KG1 (cell line): ENCODE measurements around the gene ZNF580.
A peak's percentile ranks its signal among the peaks of the same experiment; 100 is the strongest.

Source experiments
- DNase-seq: peaks from one replicate; lab custom pipeline; 2025; lab: John Stamatoyannopoulos, UW

ZNF580 gene

DNA sequence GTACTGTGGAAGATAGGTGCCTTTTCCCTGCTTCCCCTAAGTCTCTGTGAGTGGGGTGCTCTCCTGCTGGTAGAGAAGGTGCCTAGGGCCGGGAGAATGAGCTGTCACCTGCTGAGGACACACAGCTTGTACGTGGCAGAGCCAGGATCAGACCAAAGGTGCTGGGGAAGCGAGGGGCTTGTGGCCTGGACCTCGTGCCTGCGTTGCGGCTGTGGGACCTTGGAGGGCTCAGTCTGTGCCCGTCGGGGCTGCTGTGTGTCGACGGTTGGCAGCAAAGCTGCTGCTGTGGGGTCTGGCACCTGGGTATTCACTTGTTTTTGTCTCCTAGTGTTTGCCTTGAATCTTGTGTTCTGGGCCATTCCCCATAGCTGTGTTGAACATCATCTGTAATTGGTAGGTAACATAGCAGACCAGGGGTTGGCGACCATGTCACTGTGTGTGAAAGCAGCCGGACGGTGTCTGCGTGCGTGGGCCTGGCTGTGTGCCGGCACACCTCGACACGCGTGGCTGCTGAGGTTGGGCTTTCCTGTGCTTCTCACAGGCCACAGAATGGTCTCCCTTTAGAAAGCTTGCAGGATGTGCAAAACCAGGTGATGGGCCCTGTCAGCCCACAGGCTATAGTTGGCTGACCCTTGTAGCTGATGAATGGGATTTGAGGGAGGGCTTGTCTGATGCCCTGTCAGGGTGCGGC is 23.2 kb downstream of the ZNF580 start:
- DNase-seq: no peak

DNA sequence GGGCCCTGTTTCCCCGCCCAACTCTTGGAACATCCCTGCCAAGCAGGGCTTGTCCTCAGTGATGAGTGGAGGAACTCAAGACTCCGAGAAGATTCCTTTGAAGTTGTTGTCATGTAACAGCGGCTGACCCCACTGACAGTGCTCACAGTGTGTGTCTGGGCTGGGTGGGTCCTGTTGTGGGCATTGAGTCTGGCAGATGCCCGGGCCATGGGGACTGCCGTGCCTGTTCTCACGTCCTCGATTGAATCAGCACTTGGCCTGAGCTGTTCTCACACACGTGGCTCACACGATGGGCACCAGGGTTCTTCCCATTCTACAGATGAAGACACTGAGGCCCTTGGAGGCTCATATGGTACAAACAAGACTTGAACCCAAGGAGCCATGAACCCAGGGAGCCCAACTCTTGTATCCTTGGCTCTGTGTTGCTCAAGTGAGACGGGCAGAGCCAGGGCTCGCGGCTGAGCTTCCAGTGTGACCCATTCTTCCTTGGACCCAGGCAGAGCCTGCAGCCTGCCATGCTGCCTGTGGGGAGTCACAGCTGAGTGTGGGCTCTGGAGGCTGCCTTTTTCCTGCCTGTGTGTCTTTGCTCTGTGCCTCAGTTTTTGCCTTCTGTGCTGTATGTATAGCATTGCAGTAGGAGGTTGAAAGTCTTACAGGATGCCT is 25.7 kb downstream of the ZNF580 start:
- DNase-seq: no peak

DNA sequence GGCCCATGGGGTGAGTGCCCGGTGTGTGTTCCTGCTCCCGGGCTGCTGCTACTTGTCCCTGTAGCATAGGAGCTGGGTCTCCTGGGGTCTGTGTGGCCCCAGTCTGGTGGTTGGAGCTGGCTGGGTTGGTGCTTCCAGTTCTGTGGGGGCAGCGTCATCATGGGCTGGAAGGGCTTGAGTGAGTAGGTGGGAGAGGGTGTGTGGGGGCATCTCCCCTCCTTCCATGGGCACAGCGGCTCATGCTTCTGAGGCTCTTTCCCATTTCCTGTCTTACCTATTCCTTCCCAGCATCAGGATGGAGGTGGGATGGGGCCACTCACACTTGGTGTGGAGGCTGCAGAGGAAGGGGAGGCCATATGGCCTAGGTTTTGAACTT is 26.2 kb downstream of the ZNF580 start:
- DNase-seq: no peak

DNA sequence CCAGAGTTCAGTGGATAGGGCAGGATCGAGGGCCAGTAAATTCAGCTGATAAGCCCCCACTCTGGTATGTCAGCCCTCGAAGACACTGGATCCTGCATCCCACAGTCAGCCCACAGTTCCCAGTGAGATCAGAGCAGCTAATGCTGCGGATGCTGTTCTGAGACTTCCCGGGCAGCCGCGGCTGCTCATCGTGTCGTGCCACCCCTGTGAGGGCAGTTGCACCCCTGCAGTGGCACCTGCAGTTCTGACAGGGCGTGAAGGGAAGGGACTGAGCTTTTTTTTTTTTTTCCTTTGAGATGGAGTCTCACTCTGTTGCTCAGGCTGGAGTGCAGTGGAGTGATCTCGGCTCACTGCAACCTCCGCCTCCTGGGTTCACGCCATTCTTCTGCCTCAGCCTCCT is 26.7 kb downstream of the ZNF580 start:
- no peak for DNase-seq

DNA sequence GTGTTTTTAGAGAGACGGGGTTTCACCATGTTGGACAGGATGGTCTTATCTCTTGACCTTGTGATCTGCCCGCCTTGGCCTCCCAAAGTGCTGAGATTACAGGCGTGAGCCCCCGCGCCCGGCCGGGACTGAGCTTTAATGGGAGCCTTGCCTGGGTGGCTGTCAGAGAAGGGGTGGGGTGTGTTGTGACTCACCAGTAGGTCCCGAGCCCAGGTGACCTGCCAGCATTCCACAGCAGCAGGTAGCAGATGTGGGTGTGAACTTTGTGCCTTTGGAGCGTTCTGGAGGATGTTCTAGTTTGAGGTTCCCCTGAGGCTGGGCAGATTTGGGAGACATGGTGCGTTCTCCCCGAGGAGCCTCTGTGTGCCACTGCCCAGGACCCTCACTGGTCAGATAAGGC is 27.2 kb downstream of the ZNF580 start:
- DNase-seq: no peak

DNA sequence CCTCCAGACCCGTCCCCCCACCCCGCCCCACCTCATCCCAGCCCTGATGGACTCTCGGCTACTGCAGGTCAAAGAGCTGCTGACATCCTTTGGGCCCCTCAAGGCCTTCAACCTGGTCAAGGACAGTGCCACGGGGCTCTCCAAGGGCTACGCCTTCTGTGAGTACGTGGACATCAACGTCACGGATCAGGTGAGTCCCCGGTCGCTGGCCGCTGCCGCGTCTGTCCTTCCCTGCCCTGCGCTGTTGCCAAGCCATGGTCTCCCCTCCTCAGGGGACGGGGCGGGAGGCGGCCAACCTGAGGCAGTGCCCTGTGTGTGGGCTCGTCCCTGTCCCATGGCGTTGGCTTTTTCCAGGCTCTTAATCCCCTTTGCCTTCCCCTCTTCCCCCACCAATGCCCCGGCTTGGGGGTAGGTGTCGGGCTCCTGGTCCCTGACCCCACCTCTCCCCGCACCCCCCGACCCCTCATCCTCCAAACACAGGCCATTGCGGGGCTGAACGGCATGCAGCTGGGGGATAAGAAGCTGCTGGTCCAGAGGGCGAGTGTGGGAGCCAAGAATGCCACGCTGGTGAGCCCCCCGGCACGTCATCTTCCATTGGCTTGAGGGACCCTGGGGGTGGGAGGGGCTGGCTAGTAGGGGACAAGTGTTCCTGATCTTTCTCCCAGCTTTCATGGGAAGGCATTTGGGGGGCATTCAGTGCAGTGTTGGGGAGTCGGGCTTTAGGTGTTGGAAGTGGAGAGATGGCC is 28.0 kb downstream of the ZNF580 start:
- DNase-seq: no peak

DNA sequence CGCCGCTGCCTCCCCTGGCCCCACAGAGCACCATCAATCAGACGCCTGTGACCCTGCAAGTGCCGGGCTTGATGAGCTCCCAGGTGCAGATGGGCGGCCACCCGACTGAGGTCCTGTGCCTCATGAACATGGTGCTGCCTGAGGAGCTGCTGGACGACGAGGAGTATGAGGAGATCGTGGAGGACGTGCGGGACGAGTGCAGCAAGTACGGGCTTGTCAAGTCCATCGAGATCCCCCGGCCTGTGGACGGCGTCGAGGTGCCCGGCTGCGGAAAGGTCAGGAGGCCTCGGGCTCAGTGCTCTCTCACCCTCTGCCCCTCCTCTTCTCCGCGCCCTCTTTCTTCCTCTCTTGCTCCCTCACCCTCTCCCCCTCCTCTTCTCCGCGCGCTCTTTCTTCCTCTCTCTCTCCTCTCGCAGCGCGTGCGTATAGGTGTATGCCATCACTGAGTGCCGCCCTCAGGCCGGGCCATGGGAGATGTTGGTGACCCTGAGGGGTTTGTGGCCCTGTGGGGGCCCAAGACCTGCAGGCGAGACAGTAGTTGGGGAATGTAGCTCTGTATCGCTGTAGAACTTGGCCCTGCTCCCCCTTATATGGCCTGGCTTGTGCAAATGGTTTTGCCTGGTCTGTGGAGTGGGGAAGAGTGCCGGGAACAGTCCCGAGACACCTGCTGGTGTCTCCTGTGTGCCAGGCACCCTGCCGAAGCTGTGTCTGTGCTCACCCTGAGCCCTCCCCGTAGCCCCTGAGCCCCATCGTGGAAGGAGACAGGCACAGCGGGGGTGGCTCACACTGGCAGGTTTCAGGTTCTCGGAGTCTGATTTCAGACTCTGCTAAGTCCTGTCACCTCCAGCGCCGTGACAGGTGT is 28.8 kb downstream of the ZNF580 start:
- no peak for DNase-seq

DNA sequence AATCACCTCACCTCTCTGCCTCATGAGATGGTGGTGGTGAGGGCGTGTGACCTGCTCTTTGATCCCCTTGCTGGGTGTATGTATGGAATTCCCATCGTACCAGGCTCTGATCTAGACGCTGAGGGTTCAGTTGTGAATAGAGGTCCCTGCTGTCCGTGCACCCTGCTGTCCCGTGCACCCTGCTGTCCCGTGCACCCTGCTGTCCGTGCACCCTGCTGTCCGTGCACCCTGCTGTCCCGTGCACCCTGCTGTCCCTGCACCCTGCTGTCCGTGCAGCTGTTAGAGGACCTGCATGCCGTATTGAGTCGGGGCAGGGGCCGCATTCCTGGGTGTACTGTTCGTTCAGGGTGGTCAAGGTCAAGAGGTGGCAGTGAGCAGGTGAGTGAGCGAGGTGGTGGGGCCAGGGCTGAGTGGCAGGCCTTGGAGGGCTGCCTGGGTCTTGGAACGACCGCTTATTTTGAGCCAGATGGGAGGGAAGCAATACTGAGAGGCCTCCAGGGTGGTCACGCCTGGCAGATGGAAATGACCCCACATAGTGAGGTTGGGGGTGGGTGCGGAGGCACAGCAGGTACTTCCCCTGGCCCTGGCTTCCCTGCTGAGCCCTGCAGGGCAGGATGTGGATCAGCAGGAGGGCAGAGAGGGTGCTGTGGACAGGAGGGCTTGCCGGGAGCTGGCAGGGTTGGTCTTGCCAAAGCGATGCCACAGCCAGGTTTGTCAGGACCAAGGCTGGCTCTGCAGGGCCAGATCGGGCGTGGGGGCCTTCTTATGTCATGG is 29.7 kb downstream of the ZNF580 start:
- no peak for DNase-seq

DNA sequence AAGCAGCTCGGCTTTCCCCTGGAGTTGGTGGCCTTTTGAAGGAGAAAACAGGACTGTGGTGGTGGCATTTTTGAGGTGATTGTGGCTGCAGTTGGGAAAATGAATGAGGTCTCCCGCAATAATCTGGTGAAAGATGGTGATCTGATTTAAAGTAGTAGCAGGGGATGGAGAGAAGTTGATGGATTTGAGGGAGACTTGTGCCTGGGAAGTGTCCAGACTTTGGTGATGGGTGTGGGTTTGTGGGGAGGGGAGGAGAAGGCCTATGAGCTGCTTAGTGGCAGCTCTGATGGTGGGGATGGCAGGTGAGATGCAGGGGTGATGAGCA is 30.2 kb downstream of the ZNF580 start:
- DNase-seq: no peak

DNA sequence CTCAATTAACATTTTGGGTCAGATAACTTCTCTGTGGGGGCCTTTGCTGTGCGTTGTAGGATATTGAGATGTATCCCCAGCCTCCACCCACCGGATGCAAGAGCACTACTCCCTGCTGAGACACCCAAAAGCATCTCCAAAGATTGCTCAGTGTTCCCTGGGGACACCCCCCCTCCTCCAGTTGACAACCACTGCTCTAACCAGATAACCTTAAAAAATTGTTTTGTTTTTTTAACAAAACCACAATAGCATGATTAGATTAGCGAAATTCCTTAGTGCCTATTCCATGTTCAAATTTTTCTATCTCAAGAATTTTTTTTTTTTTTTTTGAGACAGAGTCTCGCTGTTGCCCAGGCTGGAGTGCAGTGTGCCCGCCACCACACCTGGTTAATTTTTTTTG is 31.6 kb downstream of the ZNF580 start:
- DNase-seq: no peak

DNA sequence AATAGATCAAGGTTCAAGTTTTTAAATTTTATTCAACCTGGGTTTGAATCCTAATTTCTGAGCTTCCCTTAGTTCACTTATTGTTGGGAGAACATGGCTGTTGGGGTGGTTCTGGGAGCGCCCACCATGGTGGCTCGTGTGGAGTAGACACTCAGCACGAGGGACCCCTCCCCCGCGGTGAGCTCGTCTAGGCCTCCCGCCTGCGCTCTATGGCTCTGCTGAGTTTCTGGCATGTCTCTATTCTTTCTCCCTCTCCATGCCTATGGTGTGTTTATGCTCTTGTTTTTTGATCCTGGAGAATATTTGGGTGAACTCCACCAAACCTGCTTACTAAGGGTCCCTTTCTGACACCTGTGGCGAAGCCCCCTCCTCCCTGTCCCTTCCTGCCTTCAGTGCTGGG is 32.7 kb downstream of the ZNF580 start:
- DNase-seq: no peak

DNA sequence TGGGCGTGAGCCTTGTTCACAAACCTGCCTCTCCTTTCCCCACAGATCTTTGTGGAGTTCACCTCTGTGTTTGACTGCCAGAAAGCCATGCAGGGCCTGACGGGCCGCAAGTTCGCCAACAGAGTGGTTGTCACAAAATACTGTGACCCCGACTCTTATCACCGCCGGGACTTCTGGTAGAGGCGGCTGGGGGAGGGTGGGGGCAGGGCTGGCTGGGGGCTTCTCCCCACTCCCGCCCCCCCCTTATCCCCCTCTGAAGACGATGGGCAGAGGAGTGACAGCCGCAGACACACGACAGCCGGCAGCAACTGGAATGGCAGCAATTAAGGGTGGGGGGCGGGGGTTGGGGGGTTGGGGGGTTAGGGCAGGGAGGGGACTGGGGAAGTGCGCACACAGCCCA is 33.1 kb downstream of the ZNF580 start:
- no peak for DNase-seq

DNA sequence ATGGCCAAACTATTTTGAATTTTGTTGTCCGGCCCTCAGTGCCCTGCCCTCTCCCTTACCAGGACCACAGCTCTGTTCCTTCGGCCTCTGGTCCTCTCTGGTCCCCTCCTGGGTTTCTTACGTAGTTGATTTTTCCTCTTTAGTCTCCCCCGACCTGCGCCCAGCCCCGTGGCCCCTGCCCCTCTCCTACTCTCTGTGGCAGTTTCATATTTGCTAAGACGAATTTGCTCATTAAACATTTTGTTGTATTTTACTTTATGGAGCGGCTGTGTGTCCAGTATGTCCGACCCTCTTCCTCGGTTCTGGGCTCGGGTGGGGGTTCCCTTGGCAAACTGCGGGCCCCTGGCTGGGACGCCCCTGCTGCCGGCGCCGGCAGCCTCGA is 33.6 kb downstream of the ZNF580 start:
- no peak for DNase-seq

DNA sequence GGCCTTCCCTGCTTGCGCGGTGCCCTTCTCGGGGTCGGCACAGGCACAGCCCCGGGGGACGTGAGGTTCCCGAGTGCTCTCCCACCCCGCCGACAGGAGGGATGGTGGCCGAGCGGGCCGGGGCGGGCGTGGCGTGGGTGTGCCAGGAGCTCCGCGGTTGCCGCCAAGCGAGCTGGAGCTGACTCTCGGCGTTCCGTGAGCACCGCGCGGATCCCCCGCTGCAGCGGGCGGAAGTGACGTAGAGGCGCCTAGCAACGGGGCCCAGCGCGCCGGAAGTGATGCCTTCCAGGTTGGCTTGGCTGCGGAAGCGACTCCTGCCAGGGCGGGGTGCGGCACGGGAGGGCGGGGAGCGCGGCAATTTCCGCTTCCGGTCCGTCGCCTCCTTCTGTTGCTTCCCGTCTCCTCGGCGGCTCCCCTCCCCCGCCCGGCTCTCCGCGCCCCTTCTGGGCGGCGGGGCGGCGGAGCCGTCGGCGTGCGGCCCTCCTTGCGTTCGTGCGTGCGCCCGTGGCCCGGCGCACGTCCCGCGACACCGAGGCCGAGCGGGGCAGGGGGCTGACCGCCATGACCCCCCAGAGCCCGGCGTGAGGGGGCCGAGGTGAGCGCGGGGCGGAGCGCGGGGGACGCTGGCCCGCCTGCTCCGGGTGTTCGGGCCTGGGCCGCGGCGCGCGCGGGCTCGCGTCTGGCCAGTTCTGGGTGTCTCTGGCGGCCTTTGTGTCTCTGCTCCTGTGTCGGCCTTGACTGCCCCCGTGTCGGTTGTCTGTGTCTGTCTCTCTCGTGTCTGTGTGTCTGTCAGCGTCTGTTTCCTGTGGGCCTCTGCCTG is 34.2 kb downstream of the ZNF580 start, which contains the start of gene EPN1:
Gene EPN1, plus strand, starts transcription at position 386 of the 820 bp plus-strand sequence. CDS start 3,402 bp downstream, outside the sequence.
- DNase-seq: peak; percentile 92

DNA sequence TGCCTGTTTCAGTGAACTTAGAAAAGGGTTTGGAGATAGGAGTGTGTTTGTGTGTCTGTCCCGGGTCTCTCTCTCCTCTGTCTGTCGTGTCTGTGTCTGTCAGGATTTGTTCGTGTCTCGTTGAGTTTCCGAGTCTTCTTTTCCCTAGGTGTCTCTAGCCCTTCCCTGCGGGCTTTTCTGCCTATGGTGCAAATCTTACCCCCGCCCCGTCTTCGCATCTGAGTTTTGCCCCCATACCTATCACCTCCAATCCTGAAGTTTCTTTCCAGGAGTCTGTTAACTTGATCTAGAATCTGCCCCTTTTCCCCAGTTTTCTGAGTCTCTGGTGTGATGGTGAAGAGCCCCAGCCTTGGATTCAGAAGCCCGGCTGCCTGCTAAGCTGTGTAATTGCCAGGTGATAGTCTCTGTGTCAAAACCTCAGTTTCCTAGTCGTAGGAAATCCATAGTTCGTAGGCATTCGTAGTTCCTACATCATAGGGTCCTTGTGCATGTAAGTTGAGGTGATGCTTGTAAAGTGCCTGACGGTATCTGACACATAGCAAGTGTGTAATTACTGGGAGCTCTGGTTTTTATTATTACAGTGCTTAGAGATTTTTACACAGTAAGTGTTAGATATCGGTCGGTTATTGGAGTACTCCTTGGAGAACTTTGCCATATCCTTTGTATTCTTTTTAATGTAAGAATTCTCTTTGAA is 35.0 kb downstream of the ZNF580 start:
- DNase-seq: no peak

DNA sequence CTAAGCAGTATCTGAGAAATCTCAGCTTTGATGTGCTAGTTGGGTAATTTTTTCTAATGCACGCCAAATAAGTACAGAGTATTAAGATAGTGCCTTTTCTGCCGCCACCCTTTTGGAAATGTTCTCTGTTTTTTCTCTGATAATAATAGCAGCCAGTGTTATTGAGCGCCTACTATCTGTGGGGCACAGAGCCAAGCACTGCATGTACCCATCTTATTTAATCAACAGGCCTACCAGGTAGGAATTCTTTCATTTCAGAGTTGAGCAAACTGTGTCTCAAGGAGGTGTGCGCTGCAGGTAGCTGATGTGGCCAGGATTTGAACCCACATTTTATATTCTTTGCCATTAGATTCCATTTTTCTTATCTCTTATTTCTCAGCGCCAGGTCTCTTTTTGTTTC is 35.6 kb downstream of the ZNF580 start:
- DNase-seq: no peak

DNA sequence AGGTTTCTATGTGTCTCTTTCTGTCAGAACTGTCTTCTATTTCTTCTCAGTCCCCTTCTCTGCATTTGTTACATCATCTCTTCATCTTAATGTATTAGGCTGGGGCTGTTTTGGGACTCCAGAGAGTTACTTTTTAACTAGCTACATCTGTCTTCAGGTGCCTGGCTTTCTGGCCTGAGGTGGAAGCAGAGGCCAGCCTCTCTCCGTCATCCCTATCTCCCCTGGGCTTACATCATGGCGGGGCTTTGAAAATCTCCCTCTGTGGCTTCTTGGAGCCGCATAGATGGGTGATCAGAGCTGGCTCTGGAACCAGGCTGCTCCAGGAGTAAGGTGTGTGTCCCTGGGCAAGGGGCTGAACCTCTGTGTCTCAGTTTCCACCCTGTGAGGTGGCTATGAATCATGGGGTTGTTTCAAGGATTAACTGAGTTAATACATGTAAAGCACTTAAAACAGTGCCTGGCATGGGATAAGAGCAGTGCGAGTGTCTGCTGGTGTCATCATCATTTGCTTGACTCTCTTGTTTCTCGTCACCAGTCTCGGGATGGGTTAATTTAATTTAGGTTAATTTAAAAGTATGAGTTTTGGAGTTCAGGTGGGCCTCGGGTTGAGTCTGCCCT is 36.2 kb downstream of the ZNF580 start:
- DNase-seq: no peak

DNA sequence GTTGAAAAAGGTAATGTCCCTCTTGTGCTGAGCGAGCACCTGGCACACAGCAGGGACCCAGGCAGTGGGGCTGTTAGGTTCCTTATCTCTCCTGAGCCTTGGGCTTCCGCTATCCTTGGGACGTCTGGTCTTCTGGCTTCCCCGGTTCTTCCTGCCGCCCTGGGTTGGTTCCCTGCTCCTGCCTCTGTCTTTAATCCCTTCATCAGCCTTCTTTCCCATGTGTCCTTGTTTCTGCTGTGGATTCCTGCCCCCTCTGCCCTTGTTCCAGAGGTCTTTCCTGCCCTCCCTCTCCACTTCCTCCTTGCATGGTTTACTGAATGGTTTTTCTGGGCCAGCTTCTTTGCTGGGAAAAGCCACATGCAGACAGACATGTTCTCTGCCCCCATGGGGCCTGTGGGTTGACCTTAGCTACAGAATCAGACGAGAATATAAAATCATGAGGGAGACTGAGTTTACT is 36.8 kb downstream of the ZNF580 start:
- no peak for DNase-seq

DNA sequence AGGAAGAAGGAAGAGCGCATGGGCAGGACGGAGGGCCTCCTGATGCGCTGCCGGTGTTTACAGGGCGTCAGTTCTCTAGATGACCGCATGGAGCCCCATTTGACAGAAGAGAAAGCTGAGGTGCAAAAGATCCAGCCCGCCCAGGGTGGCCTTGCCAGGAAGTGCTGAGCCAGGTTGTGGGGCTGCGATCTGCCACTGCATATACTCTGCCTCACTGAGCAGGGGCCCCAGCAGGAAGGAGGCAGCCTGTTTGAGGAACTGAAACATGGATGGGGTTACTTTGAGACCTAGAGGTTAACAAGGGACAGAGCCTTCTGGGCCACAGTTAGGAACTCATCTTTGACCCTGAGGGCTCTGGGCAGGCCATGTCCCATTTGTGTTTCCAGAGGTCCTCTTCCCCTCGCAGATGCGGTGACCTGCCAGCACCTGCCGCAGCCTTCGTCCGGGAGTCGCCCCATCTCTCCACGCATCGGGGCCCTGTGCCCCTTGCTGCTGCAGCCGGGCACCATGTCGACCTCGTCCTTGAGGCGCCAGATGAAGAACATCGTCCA is 37.4 kb downstream of the ZNF580 start:
- no peak for DNase-seq
